GM19043 (cell line): ENCODE measurements around the gene SFN.
"Not testable (repeated sequence)": the region's sequence is repeated elsewhere in the genome, so short reads cannot be mapped to it uniquely, and the experiment has no call there.

ENCODE experiments used
- ATAC-seq: cut with Tn5 transposase; IDR thresholded peaks from one replicate; pipeline ENCODE4 v1.9.1; 2021; ENCODE audit warnings: low read depth; ENCODE audit not compliant: unreplicated experiment

Gene SFN

GRCh38 chr1:26862781-26863684, at the start of gene SFN:
TSS of gene SFN (plus strand) at chr1:26863149. CDS start at chr1:26863213, 64 bp downstream.
- no peak for ATAC-seq

- ATAC-seq = no peak
These were observed 48.6 kb upstream of the SFN start for GRCh38 chr1:26814377-26814776.

- ATAC-seq = no peak
These were observed 48.1 kb upstream of the SFN start for GRCh38 chr1:26814893-26815292.

- peak; percentile 97 for ATAC-seq
These were observed 42.1 kb upstream of the SFN start for GRCh38 chr1:26820784-26821269.

GRCh38 chr1:26822737-26823395, 40.1 kb upstream of the SFN start:
- no peak for ATAC-seq

- ATAC-seq = no peak
These were observed 38.2 kb upstream of the SFN start for GRCh38 chr1:26824731-26825130.

- no peak for ATAC-seq
These were observed 36.5 kb upstream of the SFN start, which contains the start of gene ZDHHC18 for GRCh38 chr1:26826261-26827105. TSS of gene ZDHHC18 (plus strand) at chr1:26826688. CDS start at chr1:26826805, 117 bp downstream.

- ATAC-seq = no peak
These were observed 35.8 kb upstream of the SFN start for GRCh38 chr1:26827106-26827604.

GRCh38 chr1:26827663-26828062, 35.3 kb upstream of the SFN start:
- ATAC-seq = no peak

GRCh38 chr1:26828411-26828991, 34.4 kb upstream of the SFN start:
- no peak for ATAC-seq

- no peak for ATAC-seq
These were observed 33.6 kb upstream of the SFN start for GRCh38 chr1:26829184-26829911.

GRCh38 chr1:26831059-26831458, 31.9 kb upstream of the SFN start:
- no peak for ATAC-seq

- ATAC-seq = no peak
These were observed 31.3 kb upstream of the SFN start for GRCh38 chr1:26831546-26832248.

- ATAC-seq = no peak
These were observed 30.5 kb upstream of the SFN start for GRCh38 chr1:26832249-26832960.

- peak; percentile 85 for ATAC-seq
These were observed 29.2 kb upstream of the SFN start for GRCh38 chr1:26833432-26834405.

GRCh38 chr1:26837665-26838064, 25.3 kb upstream of the SFN start:
- not testable (repeated sequence) for ATAC-seq
